Activated T-helper 1 cell treated with anti-CD3 and anti-CD28 coated beads, Interleukin-2, amount 50 U/mL, for 16 hours (primary cell): Measurements from ENCODE around the gene CBX8.

Experiments used
- DNase-seq, 2 donors: peaks; one replicate each; pipeline ENCODE4 v3.0.0-alpha.2; 2020; ENCODE audit warnings: low read depth in 1 of 2, low spot score in 1 of 2

CBX8 gene

DNA sequence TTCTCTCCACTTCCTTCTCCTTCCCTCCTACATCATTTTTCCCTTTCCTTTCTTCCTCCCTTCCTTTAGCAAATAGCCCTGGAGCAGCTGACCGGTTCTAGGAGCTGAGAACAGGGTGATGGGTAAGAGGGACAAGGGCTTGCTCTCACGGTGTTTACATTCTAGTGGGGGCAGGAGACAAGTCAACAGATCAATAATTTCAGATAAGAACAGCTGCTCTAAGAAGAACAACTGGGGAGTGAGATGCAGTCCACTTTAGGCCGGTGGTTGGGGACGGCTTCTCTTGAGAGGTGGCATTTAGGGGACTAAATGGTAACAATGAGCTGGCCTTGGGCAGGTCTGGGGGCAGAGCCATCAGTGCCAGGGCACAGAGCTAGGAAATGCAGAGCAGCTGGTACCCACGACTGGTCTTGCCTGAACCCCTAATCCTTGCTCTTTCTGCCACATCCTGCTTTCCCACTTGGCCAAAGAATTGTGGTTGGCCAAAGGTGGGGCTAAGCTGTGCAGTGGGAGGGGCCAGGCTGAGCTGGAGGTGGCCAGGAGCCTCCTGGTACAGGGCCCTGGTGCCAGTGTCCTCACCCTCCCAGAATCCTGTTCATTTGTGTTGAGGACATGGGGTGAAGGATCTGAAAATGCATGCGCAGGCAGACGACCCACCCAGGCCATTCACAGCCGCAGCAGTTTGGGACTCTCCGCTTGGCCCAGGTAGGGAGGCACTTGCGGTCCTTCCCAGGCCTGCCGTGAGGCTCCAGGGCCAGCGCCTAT is 24.6 kb upstream of the CBX8 start:
- DNase-seq, result no peak

DNA sequence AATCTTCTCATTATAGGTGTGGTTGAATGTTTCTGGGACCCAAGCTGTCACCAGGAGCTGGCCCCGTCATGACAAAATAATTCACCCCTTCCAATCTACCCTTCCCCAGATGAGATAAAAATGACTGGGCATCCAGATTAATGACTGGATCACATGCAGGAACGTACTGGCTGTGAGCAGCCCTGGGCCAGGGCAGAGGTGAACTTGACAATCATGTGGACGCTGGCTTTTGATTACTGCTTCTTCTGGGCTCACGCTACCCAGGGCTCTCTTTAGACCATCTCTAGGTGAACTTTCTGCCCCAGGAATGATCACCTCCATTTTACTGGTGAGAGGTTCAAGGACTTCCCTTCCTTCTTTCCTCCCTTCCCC is 24.1 kb upstream of the CBX8 start:
- no peak for DNase-seq

DNA sequence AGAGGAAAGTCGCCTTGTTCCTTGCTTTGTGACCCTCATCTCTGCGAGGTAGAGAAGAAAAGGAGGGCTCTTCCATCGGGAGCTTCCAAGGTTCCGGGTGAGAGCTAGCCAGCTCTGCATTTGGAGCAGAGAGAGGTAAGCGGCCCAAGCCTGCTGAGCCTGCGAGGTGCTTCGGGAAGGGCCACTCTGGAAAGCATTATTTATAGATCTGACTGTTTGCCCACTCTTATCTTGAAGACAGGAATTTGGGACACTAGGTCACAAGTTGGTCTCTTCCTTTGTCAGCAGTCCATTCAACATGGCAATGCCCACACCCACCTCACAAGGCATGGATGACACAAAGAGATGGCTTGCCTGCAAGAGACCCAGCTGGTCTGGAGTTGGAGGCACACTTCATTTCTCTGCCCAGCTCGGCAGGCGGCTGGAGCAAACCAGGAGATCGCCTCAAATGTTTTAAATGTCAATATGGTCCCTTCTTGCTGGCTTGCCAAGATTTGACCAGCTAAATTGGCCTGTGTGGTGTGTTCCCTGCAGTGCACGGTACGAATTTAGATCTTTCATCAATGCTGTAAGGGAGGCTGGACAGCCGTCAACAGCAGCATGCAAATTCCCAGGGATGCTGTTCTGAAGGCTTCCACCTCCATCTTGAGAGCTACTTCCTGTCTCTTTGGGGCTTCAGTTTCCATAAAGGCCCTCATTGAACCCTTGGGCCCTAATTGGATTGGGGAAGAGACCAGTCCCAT is 22.8 kb upstream of the CBX8 start:
- no peak for DNase-seq

DNA sequence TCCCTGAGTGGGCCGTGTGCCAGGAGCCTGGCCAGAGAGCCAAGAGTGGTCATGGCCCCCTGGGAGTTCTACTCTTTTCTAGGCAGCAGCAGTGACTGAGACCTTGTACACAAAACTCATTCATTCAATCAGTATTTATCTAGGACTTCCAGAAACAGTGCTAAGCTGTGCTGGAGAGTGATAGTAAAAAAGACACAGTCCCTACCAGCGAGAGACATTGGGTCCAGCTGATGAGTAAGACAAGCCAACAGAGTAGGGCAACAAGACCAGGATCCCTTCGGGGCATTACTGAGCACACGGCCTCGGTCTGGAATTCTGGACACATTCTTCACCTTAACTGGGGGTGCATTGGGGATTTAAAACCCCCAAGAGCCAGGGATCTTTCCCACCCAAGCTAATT is 22.2 kb upstream of the CBX8 start:
- no peak for DNase-seq

DNA sequence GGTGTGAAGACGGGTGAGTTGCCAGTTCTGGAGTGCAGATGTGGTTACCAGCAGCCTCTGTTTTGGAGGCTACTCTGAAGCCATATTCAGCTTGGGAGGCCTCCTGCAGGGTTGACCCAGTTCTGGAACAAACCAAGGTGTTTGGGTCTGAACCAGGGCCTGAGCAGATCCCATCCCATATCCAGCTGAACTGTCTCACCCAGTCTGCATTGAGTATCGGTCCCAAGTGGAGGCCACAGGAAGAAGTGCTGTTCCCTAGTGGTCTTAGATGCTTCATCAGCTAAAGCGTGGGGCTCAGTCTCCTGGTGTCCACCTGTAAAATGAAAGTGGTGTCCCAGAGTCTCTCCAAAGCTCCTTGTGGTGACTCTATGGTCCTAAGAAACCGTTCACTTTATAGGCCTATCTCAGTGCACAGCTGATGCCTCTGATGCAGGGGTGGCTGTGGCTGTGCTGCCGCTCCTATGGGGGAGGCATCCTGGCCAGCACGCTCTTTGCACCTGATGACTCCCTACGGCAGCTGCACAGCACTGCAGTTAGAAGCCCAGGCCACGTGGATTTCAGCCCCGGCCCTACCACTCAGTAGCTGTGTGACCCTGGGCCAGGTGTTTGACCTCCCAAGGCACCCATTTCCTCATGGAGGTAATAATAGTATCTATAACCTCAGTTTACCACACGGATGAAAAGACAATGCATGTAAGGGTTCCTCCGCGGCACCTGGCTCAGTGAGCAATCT is 21.3 kb upstream of the CBX8 start:
- no peak for DNase-seq

DNA sequence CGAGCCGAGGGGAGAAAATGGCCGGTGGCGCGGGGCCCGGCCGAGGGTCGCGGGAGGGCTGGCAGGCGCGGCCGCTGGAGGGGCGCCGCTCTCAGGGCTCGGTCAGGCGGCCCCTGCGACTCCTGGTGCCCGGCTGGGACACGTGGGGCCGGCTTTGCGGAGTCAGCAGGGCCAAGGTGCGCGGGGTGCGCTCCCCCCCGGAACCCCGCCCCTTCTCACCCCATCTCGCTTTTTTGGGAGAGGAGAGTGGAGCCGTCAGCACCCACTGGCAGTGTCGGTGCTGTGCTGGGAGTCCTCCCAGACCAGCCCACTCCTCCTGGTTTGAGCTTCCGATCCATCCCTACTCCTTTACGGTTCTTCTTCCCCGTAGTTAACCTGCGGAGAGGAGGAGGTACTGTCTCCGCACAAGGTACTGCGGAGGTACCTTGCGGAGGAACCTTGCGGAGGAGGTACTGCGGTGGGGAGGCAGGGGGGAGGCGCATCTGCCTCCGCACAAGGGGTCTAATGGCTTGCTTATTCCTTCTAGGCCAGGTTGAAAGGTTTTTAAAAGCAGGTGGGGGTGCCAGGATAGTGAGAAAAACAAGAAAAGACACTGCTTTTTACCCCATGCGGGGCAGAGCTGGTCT is 19.1 kb upstream of the CBX8 start:
- DNase-seq, result no peak

DNA sequence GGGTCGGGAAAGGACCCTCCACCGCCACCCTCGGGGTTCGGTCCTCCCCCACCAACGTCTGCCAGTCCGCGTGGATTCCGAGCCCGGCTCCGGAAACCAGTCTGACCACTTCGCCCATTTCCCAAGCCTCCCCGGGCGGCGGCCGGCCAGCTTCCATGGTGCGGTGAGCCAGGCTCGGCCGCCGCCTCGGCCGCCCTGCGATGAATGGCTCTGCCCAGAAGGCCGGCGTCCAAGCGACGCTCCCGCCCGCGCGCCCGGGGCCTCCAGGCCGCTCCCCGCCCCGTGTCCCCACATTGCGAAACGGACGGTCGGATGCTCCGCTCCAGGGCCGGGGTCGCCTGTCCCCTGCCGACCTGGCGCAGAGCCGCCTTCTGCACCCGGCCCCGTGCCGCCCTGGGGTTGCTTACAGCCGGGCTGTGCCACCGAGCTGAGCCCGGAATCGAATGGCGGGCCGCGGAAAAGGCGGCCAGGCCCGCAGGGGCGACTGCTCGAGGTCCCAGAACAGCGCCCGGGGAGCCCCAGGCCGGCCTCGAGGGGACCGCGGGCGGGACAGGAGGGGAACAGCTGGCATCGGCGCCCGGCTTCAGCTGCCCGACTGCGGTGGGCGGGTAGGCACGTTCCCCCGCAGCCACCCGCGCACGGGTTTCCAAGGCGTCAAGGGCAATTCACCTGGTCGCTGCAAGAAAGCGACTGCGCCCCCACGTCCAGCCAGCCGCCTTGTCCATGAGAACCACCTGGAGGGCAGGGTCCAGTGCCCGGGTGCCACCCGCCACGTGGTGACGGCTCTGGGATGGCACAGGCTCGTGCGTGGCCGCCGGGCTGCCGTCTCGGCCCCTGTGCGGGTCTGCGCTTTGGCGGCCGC is 18.3 kb upstream of the CBX8 start:
- no peak for DNase-seq

DNA sequence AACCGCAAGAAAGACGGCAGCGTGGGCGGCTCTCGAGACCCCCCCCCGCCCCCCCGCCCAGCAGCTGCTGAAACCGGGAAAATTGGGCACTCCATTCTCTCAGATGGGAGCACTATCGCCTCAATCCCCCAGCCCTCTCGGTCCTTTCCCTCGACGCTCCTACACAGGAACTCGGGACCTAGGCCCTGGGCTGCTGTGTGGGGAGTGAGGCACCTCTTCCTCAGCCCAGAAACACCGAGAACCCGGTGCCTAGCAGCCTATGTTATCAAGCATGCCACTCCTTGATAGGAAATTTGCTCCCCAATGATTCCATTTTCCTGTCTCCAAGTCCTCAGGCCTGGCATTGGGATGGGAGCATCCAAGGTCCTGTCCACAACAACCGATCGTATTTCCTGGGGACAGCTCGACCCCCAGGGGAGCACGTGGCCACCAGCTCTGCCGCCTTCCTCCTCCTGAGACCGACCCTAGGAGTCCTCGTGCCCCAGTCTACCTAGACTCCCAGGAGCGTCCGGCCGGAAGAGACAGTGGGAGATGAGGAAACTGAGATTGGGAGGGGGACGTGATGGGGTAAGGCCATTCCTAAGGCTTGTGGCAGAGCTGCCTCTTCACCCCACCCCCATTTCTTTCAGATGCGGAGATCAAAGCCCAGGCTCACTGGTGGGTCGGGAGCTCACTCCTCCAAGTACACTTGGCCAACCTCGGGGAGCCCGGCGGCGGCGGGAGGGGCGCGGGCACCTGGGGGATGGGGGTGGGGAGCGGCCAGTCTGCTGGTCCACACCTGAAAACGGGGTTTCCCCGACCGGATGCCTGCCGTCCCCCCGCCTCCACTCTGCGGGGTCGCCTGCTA is 17.5 kb upstream of the CBX8 start:
- no peak for DNase-seq

DNA sequence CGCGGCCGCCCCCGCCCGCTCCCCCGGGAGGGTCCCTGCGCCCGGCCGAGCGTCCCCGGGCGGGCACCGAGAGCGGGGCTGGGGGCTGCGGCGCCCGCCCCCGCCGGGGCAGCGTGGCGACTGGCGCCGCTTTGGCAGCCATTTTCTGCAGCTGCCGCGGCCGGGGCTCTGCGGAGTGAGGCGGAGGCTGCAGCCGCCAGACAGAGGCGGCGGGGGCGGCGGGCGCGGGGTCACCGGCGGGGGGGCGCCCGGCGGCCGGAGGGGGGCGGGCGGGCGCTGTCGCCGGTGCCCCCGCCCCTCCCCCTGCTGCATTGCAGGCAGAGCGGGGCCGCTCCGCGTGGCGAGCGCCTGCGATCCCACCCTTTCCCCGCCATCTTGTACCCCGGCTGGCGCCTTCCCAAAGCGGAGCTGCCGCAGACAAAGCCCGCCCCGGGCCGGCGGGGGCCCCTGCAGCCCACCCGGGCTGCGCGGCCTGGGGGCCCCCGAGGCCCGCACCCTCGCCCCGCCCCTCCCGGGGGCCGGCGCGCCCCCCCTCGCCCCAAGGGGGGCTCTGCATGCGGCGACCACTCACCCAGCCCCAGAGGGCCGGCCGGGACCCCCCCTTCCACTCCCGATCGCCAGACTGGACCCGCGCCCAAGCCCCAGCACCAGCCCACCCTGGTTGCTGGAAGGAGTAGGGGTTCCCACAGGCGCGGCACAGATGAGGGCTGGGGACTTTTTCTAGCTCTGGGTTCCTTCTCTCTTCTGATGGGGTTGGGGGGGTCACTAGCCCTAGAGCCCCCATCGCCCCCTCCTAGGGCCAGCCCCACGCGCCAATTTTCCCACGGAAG is 16.6 kb upstream of the CBX8 start:
- no peak for DNase-seq

DNA sequence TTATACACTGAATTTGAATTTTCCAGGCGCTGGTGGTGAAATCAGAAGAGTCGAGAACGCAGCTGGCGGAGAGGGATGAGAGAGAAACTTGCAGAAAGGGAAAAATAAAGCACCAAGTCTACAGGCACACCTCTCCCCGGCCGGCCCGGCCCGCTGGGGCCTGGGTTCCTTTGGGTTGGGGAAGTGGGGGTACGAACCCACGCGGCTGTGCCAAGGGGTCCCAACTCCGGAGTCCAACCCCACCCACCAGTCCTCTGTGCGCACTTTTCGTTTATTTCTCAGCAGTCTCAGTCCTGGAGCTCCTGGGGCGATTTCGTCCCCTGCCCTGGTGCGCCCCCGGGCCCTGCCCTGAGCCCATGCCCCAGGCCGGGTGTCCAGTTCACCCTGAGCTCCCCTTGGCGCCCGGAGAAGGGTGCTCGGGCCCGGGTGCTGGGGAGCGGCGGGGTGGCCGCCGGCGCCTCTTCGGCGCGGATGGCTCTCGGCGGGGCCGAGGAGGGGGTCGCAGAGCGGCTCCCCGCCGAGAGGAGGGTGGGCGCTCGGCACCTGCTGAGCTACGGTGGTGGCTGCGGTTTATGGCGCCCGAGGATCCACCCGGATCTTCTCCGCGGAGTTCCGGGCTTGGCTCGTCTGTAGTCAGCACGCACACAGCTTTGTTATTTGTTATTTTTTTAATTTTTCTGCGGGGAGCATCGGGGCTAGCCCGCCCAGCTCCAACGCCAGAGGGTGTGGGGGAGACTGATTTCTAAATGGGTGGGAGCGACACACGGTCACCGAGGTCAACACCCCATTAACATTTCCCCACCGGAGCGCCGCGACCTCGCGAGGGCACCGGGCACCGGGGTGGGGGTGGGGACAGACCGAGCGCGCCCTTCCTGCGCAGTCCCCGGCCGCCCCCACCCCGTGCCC is 15.7 kb upstream of the CBX8 start:
- no peak for DNase-seq

DNA sequence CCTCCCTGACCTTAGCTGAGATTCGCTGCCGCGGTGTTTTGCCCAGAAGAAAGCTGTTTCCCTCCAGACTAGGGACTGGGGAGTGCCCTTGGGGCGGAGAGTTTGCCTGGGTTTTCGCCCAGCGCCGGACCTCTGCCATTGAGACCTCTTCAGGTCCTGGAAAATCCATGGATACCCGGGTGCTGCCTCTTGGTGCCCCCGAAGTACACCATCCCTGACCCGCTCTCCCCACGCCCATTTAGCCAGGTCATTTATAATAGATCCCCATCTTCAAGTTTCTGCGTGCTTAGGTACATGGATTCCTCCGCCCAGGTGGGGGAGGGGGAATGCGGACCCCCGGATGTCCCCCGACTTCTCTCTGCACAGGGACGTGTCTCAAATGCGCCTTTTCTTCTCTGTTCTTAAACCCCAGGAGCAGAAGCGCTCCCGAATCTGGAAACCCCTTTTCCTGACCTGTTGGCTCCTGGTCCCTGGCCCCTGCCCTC is 15.0 kb upstream of the CBX8 start:
- DNase-seq, result no peak

DNA sequence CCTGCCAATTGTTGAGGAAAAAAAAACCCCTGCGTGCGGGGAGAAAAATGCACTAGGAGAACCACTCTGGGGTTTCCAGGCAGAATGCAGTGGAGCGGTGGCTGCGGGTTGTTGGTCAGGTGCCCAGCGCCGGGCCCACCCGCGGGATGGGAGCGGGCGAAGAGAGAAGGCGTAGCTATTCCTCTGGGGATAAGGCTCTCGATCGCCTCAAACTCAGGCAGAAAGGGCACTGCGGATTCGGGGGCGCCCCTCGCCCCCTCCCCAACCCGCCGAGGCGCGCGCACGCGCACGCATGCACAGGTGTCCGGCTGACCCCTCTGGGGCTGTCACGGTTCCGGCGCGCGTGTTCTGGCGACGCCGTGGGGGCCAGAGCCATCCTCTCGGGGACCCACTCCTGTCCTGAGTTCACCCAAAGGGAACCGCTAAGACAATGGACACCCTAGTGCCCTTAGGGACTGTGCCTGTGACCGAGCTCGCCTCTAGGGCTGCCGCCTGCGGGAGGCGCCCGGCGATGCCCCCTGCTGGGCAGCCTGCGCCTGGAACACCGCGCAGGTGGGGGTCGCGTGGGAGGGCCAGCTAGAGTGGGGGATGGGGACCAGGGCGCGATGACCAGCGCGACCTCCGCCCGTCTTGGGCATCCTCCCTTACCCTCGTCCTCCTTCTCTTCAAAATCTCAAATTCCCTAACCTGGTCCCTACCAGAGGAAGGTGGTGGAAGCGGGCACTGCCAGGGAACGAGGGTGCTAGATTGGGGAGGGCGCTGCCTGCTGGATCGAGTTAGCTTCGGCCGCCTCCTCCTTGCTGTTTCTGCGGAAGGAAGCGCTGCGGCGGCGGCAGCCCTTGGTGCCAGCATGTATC is 14.4 kb upstream of the CBX8 start:
- no peak for DNase-seq

DNA sequence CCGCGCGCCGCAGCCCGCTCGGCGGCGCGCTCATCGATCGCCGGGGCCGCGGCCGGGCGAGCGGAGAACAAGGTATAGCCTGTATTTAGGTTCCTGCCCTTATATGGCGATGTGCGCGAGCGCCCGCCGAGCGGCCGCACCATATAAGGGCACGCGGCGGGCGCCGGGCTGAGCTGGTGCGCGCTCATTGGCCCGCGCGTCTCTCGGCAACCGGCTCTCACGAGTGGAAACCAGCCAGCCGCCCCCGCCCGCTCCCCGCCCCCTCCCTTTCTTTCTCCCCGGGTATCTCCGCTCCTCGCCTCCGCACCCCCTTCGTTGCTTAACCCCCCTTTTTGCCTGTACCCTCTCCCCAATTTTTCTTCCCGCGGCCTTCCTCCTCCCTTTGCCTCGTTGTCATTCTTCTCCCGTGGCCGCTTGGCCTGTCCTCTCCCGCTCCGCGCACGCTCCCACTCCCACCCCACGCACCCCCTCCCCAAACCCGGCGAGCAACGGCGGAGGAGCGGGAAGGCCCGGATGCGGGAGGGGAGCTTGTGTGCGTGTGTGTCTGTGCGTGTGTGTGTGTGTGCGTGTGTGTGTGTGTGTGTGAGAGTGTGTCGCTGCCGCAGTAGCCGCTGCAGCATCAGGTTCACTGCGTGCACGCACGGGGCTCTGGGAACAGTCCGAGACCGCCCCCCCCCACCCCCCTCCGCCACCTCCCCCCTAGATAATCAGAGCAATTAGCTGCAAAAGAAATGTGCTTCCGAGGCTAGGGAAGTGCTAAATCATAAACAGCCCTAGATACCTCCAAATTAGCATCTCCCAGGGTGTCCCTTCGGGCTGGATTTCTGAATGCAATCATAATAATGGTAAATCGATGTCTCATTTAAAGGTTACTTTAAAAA is 13.5 kb upstream of the CBX8 start:
- DNase-seq, result peak; percentile 36 to 71

DNA sequence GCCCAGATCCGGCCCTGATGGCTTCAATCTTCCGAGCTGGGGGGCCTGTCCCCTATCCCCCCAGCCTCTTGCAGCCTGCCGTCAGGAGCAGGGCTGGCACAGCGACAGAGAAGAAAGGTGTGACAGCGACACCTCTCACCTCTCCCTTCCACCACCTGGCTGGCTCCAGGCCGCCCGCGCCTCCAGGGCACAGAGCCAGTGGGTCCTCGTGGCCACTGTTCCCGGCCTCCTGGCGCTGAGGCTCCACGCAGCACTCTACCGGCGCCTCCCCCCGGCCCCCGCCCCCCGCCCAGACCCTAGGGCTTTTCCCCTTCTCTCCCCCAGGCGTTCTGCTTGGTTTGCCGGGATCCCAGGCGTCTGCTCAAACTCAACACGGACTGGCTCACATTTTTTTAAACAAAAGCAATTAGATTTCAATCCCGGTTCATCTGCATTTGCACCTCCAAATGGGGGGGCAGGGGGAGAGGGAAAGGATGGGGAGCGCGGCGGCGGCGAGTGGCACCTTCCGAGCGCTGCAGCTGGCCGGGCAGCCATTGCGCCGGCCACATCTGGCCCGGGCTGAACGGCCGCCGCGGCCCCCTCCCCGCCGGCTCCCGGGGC is 12.8 kb upstream of the CBX8 start:
- no peak for DNase-seq

DNA sequence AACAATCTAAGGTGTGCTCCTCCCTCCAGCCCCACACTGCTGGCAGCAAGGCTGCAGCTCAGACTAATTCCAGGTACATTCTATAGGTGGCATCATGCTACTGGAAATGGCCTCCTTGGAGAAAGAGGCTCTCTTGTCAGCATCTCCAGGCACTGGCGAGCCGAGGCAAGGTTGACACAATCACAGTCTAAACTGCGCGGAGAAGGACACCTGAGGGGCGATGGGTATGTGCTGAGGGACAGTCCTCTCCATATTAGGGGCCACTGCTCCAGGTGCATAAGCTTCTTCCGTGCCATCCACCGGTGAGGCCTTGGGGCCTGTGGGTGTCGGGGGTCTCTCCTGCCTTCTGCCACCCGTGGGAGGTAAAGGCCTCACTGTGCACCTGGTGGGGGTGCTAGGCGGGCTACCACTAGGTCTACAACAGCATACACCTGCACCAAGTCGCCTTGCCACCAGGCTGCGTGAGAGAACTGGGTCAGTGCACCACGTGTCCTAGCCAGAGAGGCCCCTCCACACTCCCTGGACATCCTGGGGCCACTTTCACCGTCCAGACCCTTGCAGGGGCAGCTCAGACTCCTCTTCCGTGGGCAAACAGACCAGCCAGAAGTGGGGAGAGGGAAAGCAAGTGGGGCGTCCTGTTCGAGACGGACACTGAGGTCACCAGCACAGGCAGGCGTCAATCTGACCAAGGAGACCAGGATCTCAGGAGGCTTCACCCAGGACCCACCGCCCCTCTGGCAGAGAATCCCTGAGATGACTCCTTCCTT is 12.1 kb upstream of the CBX8 start:
- no peak for DNase-seq
